ENCODE results near the gene HIBADH. TPM values are rescaled to one million over a fixed set of nuclear protein-coding genes. Genes with fewer than 3 reads are reported as not detected.

The HIBADH gene
- total and polyA plus RNA-seq, 9 of the 15 experiments (the other 6 are each of a cell fraction or from before 2014, with no cell fraction given), result 10.7 to 67.8 (median 36.9) TPM

DNA sequence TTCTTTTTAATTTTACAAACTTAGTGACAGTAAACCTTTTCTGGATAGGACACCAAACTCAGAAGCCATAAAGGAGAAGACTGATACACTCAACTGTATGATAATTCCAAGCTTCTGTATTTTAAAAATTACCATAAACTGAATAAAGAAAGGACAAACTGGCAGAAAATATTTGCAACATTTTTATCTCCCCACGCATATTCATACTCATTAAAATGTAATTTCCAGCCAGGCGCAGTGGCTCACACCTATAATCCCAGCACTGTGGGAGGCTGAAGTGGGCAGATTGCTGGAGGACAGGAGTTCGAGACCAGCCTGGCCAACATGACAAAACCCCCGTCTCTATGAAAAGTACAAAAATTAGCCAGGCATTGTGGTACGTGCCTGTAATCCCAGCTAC is 67.7 kb downstream of the HIBADH start (continued):
- TF ChIP-seq THRA (IDR thresholded peaks at IDR 0.05) (no peak), GABPB2 (CRISPR knock-in tag; conservative IDR thresholded peaks at IDR 0.05) (no peak)

GRCh38 chr7:27593226-27593625 is 69.5 kb downstream of the HIBADH start:
- Histone ChIP-seq H3K27ac (ENCODE audit: extremely low read depth, low read depth, low read length) (no peak overlapping the region), H3K9me3 (replicated peaks; ENCODE audit: control insufficient read depth, insufficient read depth, low read depth, low read length) (no peaks in the 10 kb centered on the region), H4K20me1 (replicated peaks; ENCODE audit: control insufficient read depth, insufficient read depth, low read length) (no peaks in the 10 kb centered on the region), H3K9ac (ENCODE audit: insufficient read depth in 1 of 2, low read depth in 2 of 2, low read length in 2 of 2) (no peak overlapping the region), H3K27me3 (ENCODE audit: control insufficient read depth in 2 of 2, insufficient read depth in 2 of 2, low read length in 2 of 2) (no peaks in the 10 kb centered on the region), H3K4me1 (replicated peaks in 1 of 2; ENCODE audit: control insufficient read depth in 2 of 2, insufficient read depth in 2 of 2, low read length in 2 of 2) (no peaks in the 10 kb centered on the region), H3K9me1 (ENCODE audit: control insufficient read depth, insufficient read depth, low read length) (no peaks in the 10 kb centered on the region), H3K4me3 (no peak overlapping the region), H3K36me3 (ENCODE audit: control insufficient read depth, insufficient read depth, low read length) (peaks cover 4% of the 10 kb centered on the region; the same call in 1 of the 3 replicates), H2AFZ (ENCODE audit: low read depth, low read length) (no peak overlapping the region), H3K4me2 (ENCODE audit: insufficient read depth, low read length) (no peak overlapping the region), H3K79me2 (ENCODE audit: control insufficient read depth, insufficient read depth, low read length) (no peaks in the 10 kb centered on the region)
- ATAC-seq, result no peak
- BruUV-seq (replicated peaks), result no TSS peak
- CTCF ChIA-PET (ENCODE audit: low intra/inter-chr PET ratio), result no interaction called here
- intact Hi-C loops (cut with micrococcal nuclease) (loop anchor here (10.0 kb wide), 1 partner anchor 58 kb away; no protein-coding TSS in a partner anchor), in situ Hi-C loops (cut with MboI) (no loop called here)
- TF ChIP-seq, protein P1, sequence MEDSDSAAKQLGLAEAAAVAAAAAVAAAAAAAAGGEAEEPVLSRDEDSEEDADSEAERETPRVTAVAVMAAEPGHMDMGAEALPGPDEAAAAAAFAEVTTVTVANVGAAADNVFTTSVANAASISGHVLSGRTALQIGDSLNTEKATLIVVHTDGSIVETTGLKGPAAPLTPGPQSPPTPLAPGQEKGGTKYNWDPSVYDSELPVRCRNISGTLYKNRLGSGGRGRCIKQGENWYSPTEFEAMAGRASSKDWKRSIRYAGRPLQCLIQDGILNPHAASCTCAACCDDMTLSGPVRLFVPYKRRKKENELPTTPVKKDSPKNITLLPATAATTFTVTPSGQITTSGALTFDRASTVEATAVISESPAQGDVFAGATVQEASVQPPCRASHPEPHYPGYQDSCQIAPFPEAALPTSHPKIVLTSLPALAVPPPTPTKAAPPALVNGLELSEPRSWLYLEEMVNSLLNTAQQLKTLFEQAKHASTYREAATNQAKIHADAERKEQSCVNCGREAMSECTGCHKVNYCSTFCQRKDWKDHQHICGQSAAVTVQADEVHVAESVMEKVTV (CRISPR knock-in tag; IDR thresholded peaks at IDR 0.05), result no peak
- TF ChIP-seq NCOA4 (IDR thresholded peaks at IDR 0.05; ENCODE audit: partially characterized antibody), result no peak
- TF ChIP-seq SAP30 (IDR thresholded peaks at IDR 0.05; ENCODE audit: borderline replicate concordance, insufficient read depth, low read depth, low read length, poor library complexity, severe bottlenecking), result no peak
- no peak for TF ChIP-seq ZNF282 (CRISPR knock-in tag; IDR thresholded peaks at IDR 0.05)
- TF ChIP-seq TSC22D4 (tag; IDR thresholded peaks at IDR 0.05), result no peak
- TF ChIP-seq RUNX1 (IDR thresholded peaks at IDR 0.05; ENCODE audit: low read depth), result no peak
- TF ChIP-seq NR4A1 (CRISPR knock-in tag; IDR thresholded peaks at IDR 0.05), result no peak
- TF ChIP-seq NR4A1 (tag; IDR thresholded peaks at IDR 0.05), result no peak
- TF ChIP-seq PTRF (tag; IDR thresholded peaks at IDR 0.05), result no peak
- TF ChIP-seq, protein P2, sequence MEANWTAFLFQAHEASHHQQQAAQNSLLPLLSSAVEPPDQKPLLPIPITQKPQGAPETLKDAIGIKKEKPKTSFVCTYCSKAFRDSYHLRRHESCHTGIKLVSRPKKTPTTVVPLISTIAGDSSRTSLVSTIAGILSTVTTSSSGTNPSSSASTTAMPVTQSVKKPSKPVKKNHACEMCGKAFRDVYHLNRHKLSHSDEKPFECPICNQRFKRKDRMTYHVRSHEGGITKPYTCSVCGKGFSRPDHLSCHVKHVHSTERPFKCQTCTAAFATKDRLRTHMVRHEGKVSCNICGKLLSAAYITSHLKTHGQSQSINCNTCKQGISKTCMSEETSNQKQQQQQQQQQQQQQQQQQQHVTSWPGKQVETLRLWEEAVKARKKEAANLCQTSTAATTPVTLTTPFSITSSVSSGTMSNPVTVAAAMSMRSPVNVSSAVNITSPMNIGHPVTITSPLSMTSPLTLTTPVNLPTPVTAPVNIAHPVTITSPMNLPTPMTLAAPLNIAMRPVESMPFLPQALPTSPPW (CRISPR knock-in tag; IDR thresholded peaks at IDR 0.05), result no peak
- DNase-seq (ENCODE audit: extremely low read depth in 1 of 4, low spot score in 3 of 4), result no peak
- no peak for FAIRE-seq
- whole genome bisulfite sequencing (ENCODE audit: insufficient coverage, low coverage, missing lambda C conversion rate), result 77% methylated on average over 2 of the region's 2 CpGs
- POLR2A ChIA-PET, result no interaction called here
